H1 (cell line): ENCODE data around the gene SETDB2. TPM values are rescaled to one million over a fixed set of nuclear protein-coding genes. Genes with fewer than 3 reads are reported as not detected.

ENCODE experiments used
- NANOG ChIP-seq: IDR thresholded peaks from 2 replicates; pipeline ENCODE4 v1.6.1; 2011; ENCODE audit warnings: low read length, low read depth, mild to moderate bottlenecking, inconsistent platforms; ENCODE audit not compliant: insufficient read depth, poor library complexity, severe bottlenecking
- POLR2A ChIP-seq, 2 experiments: IDR thresholded peaks; 1 replicate in 1 of 2; 2 replicates in 1 of 2; pipeline ENCODE4 v1.6.1; 2011; ENCODE audit warnings: low read depth in 2 of 2, low read length in 2 of 2, mild to moderate bottlenecking in 2 of 2; ENCODE audit errors: control extremely low read depth in 1 of 2
- SIRT6 ChIP-seq: IDR thresholded peaks from one replicate; pipeline ENCODE4 v1.7.1; 2012; ENCODE audit warnings: low read length, inconsistent platforms
- polyA plus RNA-seq, 7 experiments: library from polyadenylated mRNA; depleted of rRNA in 3 of 7; stranded (reverse) in 5 of 7; unstranded in 2 of 7; fragments of >200 nt in 5 of 7; fragments of 200-250 nt in 2 of 7; gene quantifications; 1 replicate in 5 of 7; 2 replicates in 1 of 7; 4 replicates in 1 of 7; pipeline versions ENCODE4 v1.2.1 to v1.2.3, GENCODE V29; 2011 to 2013; ENCODE audit warnings: missing spikeins in 2 of 7, mixed read lengths in 2 of 7
- total RNA-seq: library from RNA; stranded (reverse); fragmentation: NEBNext Ultra II Directional; extraction: Animal tissue kit (Norgen Biotek cat#: 25700); gene quantifications from 2 replicates; pipeline ENCODE4 v1.2.1, GENCODE V29; 2021

The SETDB2 gene
- total and polyA plus RNA-seq, 2 of the 8 experiments (the other 6 are each of a cell fraction or from before 2014, with no cell fraction given) = 1.2 to 6.1 TPM

- TF ChIP-seq NANOG (no peak), SIRT6 (no peak), POLR2A (IDR thresholded peaks at IDR 0.05; ENCODE audit: control extremely low read depth in 1 of 2, low read depth in 2 of 2, low read length in 2 of 2) (peak; percentile 90 to 96)
- TF ChIP-seq, all 59 proteins: peak for 26
These were observed at the start of gene SETDB2, which contains the start of gene CAB39L (continued) for GRCh38 chr13:49443704-49444523.
